HCEC 1CT (cell line): ENCODE measurements around the gene SYCE1.

Experiments
- DNase-seq: peaks from one replicate; pipeline ENCODE4 v3.0.0-alpha.2; 2017

The SYCE1 gene

DNA sequence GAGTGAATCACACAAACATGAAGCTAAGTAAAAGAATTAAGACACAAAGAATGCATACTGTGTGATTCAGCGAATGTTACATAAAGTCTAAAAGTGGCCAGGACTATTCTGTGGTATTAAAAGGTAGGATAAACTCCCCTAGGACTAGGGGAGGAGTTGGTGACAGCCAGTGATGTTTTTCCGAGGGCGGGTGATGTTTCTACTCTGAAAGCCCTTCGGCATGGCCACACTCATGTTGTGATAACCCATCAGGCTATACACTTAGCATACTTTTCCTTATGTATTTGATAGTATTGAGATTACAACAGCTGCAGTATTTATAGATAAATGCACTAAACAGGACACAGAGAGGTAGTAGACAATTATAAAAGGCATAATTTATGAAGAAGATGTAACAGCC lies 54.0 kb downstream of the SYCE1 start:
- no peak for DNase-seq

DNA sequence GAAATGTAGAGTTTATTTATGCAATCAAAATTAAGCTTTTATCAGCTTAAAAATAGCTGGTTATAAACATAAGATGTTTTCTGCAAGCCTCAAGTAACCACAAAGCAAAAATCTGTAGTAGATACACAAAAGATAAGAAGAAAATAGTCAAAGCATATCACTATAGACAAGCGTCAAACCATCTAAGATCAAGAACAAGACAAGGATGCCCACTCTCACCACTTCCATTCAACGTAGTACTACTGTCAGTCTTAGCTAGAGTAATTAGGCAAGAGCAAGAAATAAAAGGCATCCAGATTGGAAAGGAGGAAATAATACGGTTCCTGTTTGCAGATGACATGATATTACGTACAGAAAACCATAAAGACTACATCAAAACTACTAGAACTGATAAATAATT lies 55.7 kb downstream of the SYCE1 start:
- no peak for DNase-seq
